Natural killer cell treated with Interleukin-12 subunit alpha and Interleukin-12 subunit beta and Interleukin-15 and Interleukin-18, amount 100 ng/mL, for 72 hours (primary cell): ENCODE measurements around the gene GCC2. TPM values are rescaled to one million over a fixed set of nuclear protein-coding genes. Genes with fewer than 3 reads are reported as not detected.

Experiments
- ATAC-seq, 2 donors: fragments of 150-1000 bp; cut with Tn5 transposase in 1 of 2; sonication (Bioruptor Pico), chemical (Tn5 transposase) in 1 of 2; 2 replicates each; pipeline ENCODE4 v1.10.0; 2021
- DNase-seq: peaks from one replicate; pipeline ENCODE4 v3.0.0; 2022; ENCODE audit warnings: low spot score
- H3K27ac Mint-ChIP-seq, 2 donors: 1 replicate in 1 of 2; 2 replicates in 1 of 2; pipeline ENCODE4 v1.8.0; 2022; ENCODE audit warnings: mixed read lengths in 2 of 2, mild to moderate bottlenecking in 1 of 2, moderate library complexity in 1 of 2
- H3K27me3 Mint-ChIP-seq, 2 donors: 1 replicate in 1 of 2; 2 replicates in 1 of 2; pipeline ENCODE4 v1.8.0; 2022; ENCODE audit warnings: mixed read lengths in 2 of 2
- H3K36me3 Mint-ChIP-seq: one replicate; pipeline ENCODE4 v1.8.0; 2022; ENCODE audit warnings: mixed read lengths
- H3K4me1 Mint-ChIP-seq, 2 donors: 1 replicate in 1 of 2; 2 replicates in 1 of 2; pipeline ENCODE4 v1.8.0; 2022; ENCODE audit warnings: low read depth in 2 of 2, mixed read lengths in 2 of 2, mild to moderate bottlenecking in 1 of 2
- H3K4me3 Mint-ChIP-seq: one replicate; pipeline ENCODE4 v1.8.0; 2022; ENCODE audit warnings: mixed read lengths
- H3K9me3 Mint-ChIP-seq: 2 replicates; pipeline ENCODE4 v1.8.0; 2022; ENCODE audit warnings: mixed read lengths
- total RNA-seq, 2 donors: library from RNA; stranded (reverse); gene quantifications; one replicate each; pipeline ENCODE4 v1.2.3, GENCODE V29; 2022

The GCC2 gene
- 10 to 100 TPM; 36.4 to 41.8 TPM for total RNA-seq

DNA sequence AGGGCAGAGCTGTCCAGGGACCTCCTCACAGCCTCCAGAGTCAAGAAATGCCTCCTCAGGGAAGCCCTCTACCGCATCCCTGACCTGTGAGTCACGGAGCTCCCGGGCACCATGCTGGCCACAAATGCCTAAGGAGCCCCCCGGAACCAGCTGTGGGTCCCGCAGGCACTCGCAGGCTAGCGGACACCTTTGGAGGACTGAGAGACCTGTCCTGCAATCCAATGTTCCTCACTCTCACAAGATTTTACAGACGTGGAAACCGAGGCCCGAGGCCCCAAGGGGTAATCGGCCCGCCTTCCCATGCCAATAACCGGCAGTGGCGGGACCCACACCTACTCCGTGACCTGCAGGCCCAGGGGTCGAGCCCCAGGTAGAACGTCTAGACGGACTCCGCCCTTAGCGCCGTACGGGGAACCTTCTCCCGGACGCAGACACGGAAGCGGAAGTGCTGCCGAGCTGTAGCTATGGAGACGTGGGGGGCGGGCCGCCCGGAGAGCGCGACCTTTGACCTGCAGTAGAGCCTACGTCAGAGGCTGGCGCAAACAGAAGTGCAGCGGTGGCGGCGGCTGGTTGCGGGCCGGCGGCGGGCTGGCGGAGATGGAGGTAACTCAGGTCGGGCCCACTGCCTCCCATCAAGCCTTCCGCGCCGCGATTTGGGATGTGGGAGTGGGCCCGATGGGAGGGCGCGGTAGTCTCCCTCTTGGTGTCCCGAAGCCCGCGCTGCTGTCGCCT lies at the start of gene GCC2:
GCC2 (plus strand) TSS at position 529 of the 732 bp plus-strand sequence; CDS start at position 598, 69 bp downstream.
- peak; percentile 96 for DNase-seq
- no peaks in the 10 kb centered on the region for H3K27me3 Mint-ChIP-seq
- peak within 1 kb of the TSS; percentile 99 for H3K4me3 Mint-ChIP-seq
- H3K36me3 Mint-ChIP-seq: peaks cover 21% of the 10 kb centered on the region
- peak within 1 kb of the TSS; percentile 92 to 97 for H3K27ac Mint-ChIP-seq
- H3K4me1 Mint-ChIP-seq: peaks cover 19 to 29% of the 10 kb centered on the region in 2 donors
- peak; percentile 99 to 100 for ATAC-seq
- H3K9me3 Mint-ChIP-seq: no peaks in the 10 kb centered on the region

GRCh38 chr2:108399479-108399878 lies 49.5 kb upstream of the GCC2 start:
- Mint-ChIP-seq H3K9me3 (peaks cover 8% of the 10 kb centered on the region), H3K4me1 (no peaks in the 10 kb centered on the region), H3K27me3 (peaks cover 0 to 6% of the 10 kb centered on the region in 2 donors), H3K36me3 (peaks cover 7% of the 10 kb centered on the region), H3K27ac (no peak overlapping the region), H3K4me3 (no peak overlapping the region)
- ATAC-seq (no peak), DNase-seq (no peak)

GRCh38 chr2:108401800-108402199 lies 47.2 kb upstream of the GCC2 start:
- Mint-ChIP-seq H3K4me1 (no peaks in the 10 kb centered on the region), H3K27me3 (peaks cover 0 to 8% of the 10 kb centered on the region in 2 donors), H3K4me3 (no peak overlapping the region), H3K27ac (no peak overlapping the region), H3K9me3 (peaks cover 18% of the 10 kb centered on the region), H3K36me3 (peaks cover 15% of the 10 kb centered on the region)
- DNase-seq (no peak), ATAC-seq (no peak)

DNA sequence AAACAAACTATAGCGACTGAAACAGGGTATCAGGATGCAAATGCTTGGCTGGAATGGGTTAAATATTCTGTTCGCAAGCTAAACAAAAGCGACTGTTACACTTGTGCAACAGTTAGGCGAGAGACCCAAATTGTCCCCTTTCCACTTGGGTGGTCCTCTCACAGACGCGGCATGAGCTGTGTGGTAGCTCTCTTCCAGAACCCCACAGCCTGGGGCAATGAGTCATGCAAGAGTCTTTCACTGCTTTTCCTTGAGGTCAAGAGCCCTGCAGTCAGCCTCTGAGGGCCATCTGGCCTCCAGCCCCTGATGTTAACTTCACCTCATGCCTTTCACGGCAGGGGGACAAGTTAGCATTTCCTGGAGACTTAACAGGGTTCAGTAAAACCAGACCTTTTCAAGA lies 45.5 kb upstream of the GCC2 start:
- Mint-ChIP-seq H3K4me1 (no peaks in the 10 kb centered on the region), H3K4me3 (no peak overlapping the region), H3K36me3 (peaks cover 11% of the 10 kb centered on the region), H3K27ac (no peak overlapping the region), H3K9me3 (peaks cover 13% of the 10 kb centered on the region), H3K27me3 (peaks cover 0 to 8% of the 10 kb centered on the region in 2 donors)
- ATAC-seq (no peak), DNase-seq (no peak)

DNA sequence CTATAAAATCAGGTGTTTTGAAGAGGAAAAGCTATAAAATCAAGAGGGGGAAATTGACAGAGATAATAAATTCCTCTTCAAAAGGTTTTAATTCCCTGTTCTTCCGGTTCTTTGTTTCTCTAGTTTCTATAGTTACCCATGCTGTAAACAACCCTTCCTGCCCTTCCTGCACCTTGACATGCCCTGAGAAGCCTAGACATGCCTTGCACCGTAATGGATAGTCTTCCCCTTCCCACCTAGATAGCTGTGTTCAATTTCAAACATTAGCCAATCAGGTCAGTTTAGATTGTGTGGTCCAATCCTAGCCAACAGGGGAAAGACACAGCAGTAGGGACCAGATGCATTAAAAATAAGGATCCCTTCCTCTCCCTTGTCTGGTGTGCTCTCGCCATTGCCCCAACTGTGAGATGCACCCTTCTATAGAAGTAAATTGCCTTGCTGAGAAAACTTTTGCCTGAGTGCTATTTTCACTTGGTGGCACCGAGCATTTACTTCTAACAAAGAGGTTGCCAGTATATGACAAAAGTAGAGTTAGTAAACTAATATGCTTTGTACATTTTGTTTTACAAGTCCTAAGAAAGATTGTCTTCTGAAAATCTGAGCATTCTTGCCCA lies 44.1 kb upstream of the GCC2 start:
- peaks cover 10 to 13% of the 10 kb centered on the region in 2 donors for H3K27me3 Mint-ChIP-seq
- peaks cover 11% of the 10 kb centered on the region for H3K9me3 Mint-ChIP-seq
- no peak overlapping the region for H3K27ac Mint-ChIP-seq
- H3K36me3 Mint-ChIP-seq: peaks cover 8% of the 10 kb centered on the region
- H3K4me3 Mint-ChIP-seq: no peak overlapping the region
- ATAC-seq: no peak
- H3K4me1 Mint-ChIP-seq: no peaks in the 10 kb centered on the region
- no peak for DNase-seq

- ATAC-seq (no peak), DNase-seq (no peak)
- H3K27me3 Mint-ChIP-seq: peaks cover 10 to 14% of the 10 kb centered on the region in 2 donors
- H3K9me3 Mint-ChIP-seq: peaks cover 11% of the 10 kb centered on the region
- no peak overlapping the region for H3K4me3 Mint-ChIP-seq
- no peaks in the 10 kb centered on the region for H3K4me1 Mint-ChIP-seq
- H3K36me3 Mint-ChIP-seq: peaks cover 8% of the 10 kb centered on the region
- no peak overlapping the region for H3K27ac Mint-ChIP-seq
These were observed 40.9 kb upstream of the GCC2 start for GRCh38 chr2:108407864-108408729.

- ATAC-seq (no peak), DNase-seq (no peak)
- Mint-ChIP-seq H3K27me3 (peaks cover 10 to 18% of the 10 kb centered on the region in 2 donors), H3K9me3 (peaks cover 7% of the 10 kb centered on the region), H3K4me1 (no peaks in the 10 kb centered on the region), H3K36me3 (peaks cover 6% of the 10 kb centered on the region), H3K4me3 (no peak overlapping the region), H3K27ac (no peak overlapping the region)
These were observed 39.2 kb upstream of the GCC2 start for GRCh38 chr2:108409768-108410167.

DNA sequence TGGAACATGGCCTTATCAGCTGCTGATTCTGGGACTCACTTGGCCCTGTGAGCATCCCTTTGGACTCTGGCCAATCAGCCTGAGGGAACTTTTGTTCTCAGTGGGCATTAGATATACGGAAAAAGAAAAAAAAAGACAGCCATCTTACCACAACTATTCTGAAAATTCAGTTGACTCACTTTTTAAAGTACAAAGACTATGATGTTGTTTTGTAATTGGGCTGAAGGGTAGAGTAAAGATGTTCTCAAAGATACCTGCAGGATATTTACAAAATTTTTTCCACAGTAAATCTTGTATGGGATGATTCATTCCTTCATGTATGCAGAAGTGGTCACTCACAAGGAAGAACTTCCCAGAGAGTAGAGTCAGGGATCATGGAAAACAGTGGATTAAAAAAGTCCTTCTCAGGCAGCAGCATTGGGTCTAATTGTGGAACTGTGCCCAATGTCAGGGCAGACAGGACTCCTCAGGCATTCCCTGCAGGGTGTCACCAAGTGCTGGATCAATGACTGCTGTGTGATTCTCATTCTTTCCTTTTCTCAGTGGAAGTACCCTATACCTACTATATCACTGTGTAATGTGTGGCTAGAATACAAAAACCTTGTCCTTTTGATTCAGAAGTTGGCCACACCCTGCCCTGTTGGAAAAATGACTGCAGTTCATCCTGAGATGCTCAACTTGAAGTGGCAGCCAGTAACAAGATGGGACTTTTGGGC lies 35.9 kb upstream of the GCC2 start:
- Mint-ChIP-seq H3K27me3 (peaks cover 10 to 16% of the 10 kb centered on the region in 2 donors), H3K4me1 (no peaks in the 10 kb centered on the region), H3K36me3 (no peaks in the 10 kb centered on the region), H3K9me3 (no peaks in the 10 kb centered on the region), H3K4me3 (no peak overlapping the region), H3K27ac (no peak overlapping the region)
- DNase-seq (no peak), ATAC-seq (peak in 1 of 2 donors; percentile 24)

DNA sequence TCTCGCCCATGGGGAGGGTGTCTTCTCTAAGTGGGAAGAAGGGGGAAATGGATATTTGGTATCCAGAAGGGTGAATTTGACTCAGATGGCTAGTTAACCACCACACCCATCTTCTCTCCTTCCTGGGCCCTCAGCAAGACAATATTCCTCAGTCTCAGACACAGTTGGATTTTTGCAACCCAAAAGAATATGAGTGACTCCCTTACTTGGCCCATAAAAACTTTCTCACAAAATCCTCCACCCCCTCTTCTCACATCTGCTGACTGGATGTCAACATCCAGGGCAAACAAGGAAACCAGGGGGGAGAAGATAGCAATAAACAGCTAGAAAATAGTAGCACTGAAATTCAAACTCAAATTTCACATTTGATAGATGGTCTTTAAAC lies 35.3 kb upstream of the GCC2 start:
- ATAC-seq (no peak), DNase-seq (no peak)
- Mint-ChIP-seq H3K4me1 (no peaks in the 10 kb centered on the region), H3K36me3 (no peaks in the 10 kb centered on the region), H3K9me3 (no peaks in the 10 kb centered on the region), H3K27ac (no peak overlapping the region), H3K4me3 (no peak overlapping the region), H3K27me3 (peaks cover 8 to 14% of the 10 kb centered on the region in 2 donors)

DNA sequence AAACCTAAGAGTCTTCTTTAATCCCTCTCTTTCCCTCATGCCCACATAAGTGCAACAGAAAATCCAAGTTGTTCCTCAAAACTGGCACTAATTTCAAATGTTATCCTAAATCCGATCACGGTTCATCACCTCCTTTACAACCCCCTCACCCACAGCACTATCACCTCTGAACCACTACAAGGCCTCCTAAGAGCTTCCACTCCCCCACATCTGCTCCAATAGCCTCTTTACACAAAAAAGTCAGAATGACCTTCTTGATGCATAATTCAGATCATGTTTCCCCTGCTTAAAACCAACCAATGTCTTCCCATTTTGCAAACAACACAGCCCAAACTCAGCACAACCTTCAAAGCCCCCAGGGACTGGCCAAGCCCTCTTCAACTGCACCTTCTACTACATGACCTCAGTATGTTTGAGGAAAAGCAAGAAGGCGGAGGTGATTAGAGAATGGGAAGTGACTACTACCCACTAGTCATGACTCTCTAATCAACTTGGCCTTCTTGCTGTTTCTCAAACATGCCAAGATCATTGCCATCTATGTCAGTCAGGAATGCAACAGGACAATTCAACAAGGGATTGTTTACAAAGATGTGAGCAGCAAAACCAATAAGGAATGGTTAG lies 34.6 kb upstream of the GCC2 start:
- ATAC-seq (no peak), DNase-seq (no peak)
- H3K27me3 Mint-ChIP-seq: peaks cover 2 to 8% of the 10 kb centered on the region in 2 donors
- H3K4me3 Mint-ChIP-seq: no peak overlapping the region
- no peaks in the 10 kb centered on the region for H3K4me1 Mint-ChIP-seq
- no peaks in the 10 kb centered on the region for H3K36me3 Mint-ChIP-seq
- no peaks in the 10 kb centered on the region for H3K9me3 Mint-ChIP-seq
- H3K27ac Mint-ChIP-seq: no peak overlapping the region

GRCh38 chr2:108414945-108415344 lies 34.1 kb upstream of the GCC2 start:
- no peak overlapping the region for H3K4me3 Mint-ChIP-seq
- no peak overlapping the region for H3K27ac Mint-ChIP-seq
- no peaks in the 10 kb centered on the region for H3K9me3 Mint-ChIP-seq
- DNase-seq: no peak
- no peaks in the 10 kb centered on the region for H3K36me3 Mint-ChIP-seq
- H3K4me1 Mint-ChIP-seq: no peaks in the 10 kb centered on the region
- ATAC-seq: no peak
- peaks cover 0 to 8% of the 10 kb centered on the region in 2 donors for H3K27me3 Mint-ChIP-seq

GRCh38 chr2:108417254-108417653 lies 31.8 kb upstream of the GCC2 start:
- peak; percentile 41 to 59 for ATAC-seq
- no peak for DNase-seq
- H3K9me3 Mint-ChIP-seq: no peaks in the 10 kb centered on the region
- H3K27ac Mint-ChIP-seq: no peak overlapping the region
- no peaks in the 10 kb centered on the region for H3K36me3 Mint-ChIP-seq
- H3K4me3 Mint-ChIP-seq: no peak overlapping the region
- H3K27me3 Mint-ChIP-seq: peaks cover 4 to 9% of the 10 kb centered on the region in 2 donors
- no peaks in the 10 kb centered on the region for H3K4me1 Mint-ChIP-seq

DNA sequence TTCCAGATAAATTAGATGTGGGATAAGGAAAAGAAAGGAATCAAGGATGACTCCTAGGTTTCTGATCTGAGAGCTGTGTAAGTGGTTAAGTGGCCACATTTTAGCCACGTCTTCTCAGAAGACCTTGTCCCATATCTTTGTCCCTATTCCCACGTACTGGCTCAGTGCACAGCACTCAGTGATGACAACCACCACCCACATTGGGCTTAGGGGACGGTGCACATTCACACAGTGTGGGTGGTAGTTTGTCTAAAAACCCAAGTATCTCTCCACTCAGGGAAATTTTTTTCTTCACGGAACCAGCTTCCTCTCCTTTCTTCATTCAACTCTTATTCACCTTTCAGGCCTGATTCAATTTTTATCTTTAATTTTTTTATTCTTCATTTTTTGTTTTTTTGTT lies 30.6 kb upstream of the GCC2 start:
- Mint-ChIP-seq H3K27me3 (peaks cover 15 to 17% of the 10 kb centered on the region in 2 donors), H3K4me1 (no peaks in the 10 kb centered on the region), H3K9me3 (no peaks in the 10 kb centered on the region), H3K4me3 (no peak overlapping the region), H3K27ac (no peak overlapping the region), H3K36me3 (no peaks in the 10 kb centered on the region)
- DNase-seq (no peak), ATAC-seq (no peak)
